Stimulated activated CD4-positive, alpha-beta T cell treated with anti-CD3 and anti-CD28 coated beads, TNF-alpha, amount 100 ng/mL, for 48 hours (primary cell): ENCODE data around the gene PLXDC2.

Source experiments
- DNase-seq, 3 donors: peaks; one replicate each; pipeline ENCODE4 v3.0.0-alpha.2; 2020; ENCODE audit warnings: low read depth in 3 of 3

The PLXDC2 gene

GRCh38 chr10:19815731-19816410 is 361 bp upstream of the PLXDC2 start:
- DNase-seq = no peak

GRCh38 chr10:19817231-19817933 is 1.1 kb downstream of the PLXDC2 start:
- no peak for DNase-seq

- DNase-seq = no peak
Measured at GRCh38 chr10:19818876-19819275, 2.6 kb downstream of the PLXDC2 start.

GRCh38 chr10:19819419-19820033 is 3.3 kb downstream of the PLXDC2 start:
- DNase-seq = no peak

GRCh38 chr10:19824381-19825342 is 8.4 kb downstream of the PLXDC2 start:
- DNase-seq = no peak

GRCh38 chr10:19825700-19826099 is 9.5 kb downstream of the PLXDC2 start:
- DNase-seq = no peak

- no peak for DNase-seq
Measured at GRCh38 chr10:19826712-19827111, 10.5 kb downstream of the PLXDC2 start.

GRCh38 chr10:19828278-19829049 is 12.2 kb downstream of the PLXDC2 start:
- DNase-seq = no peak

- no peak for DNase-seq
Measured at GRCh38 chr10:19832699-19833098, 16.5 kb downstream of the PLXDC2 start.

GRCh38 chr10:19833170-19833824 is 17.1 kb downstream of the PLXDC2 start:
- no peak for DNase-seq

- no peak for DNase-seq
Measured at GRCh38 chr10:19835952-19836351, 19.7 kb downstream of the PLXDC2 start.

- no peak for DNase-seq
Measured at GRCh38 chr10:19839090-19839489, 22.9 kb downstream of the PLXDC2 start.

GRCh38 chr10:19839552-19839951 is 23.3 kb downstream of the PLXDC2 start:
- DNase-seq = no peak

GRCh38 chr10:19840776-19841175 is 24.5 kb downstream of the PLXDC2 start:
- DNase-seq = no peak

- no peak for DNase-seq
Measured at GRCh38 chr10:19843487-19843886, 27.3 kb downstream of the PLXDC2 start.

GRCh38 chr10:19845503-19846368 is 29.5 kb downstream of the PLXDC2 start:
- no peak for DNase-seq

- no peak for DNase-seq
Measured at GRCh38 chr10:19847321-19847720, 31.1 kb downstream of the PLXDC2 start.

- DNase-seq = no peak
Measured at GRCh38 chr10:19848226-19848985, 32.2 kb downstream of the PLXDC2 start.

- no peak for DNase-seq
Measured at GRCh38 chr10:19853831-19854230, 37.6 kb downstream of the PLXDC2 start.
